Endothelial cell of umbilical vein (primary cell): ENCODE data around the gene FAM168B. TPM values are rescaled to one million over a fixed set of nuclear protein-coding genes. Genes with fewer than 3 reads are reported as not detected.

Source experiments
- BruUV-seq: library from RNA; stranded (reverse); fragments of 400-500 nt; replicated peaks from 2 replicates; lab custom pipeline; 2021; lab: Mats Ljungman, UMichigan
- CTCF ChIA-PET: fragments of 300-600, 350-600 bp; sonication (Branson Sonifier 250); formaldehyde crosslinking; loops from one replicate; lab custom pipeline; 2021; ENCODE audit warnings: antibody characterized with exemption, inconsistent platforms; lab: Charles Lee
- POLR2A ChIA-PET: fragments of 300-600, 350-600 bp; sonication (Branson Sonifier 250); formaldehyde crosslinking; loops from one replicate; lab custom pipeline; 2021; ENCODE audit warnings: antibody characterized with exemption, inconsistent platforms; lab: Charles Lee
- DNase-seq: peaks from one replicate; pipeline ENCODE4 v3.0.0-alpha.2; 2011; ENCODE audit warnings: low read depth, low spot score
- FAIRE-seq: peaks from 2 replicates; lab custom pipeline; 2011; peaks lifted over from hg19 to GRCh38; lab: Jason Lieb, UNC
- H2AFZ ChIP-seq: 2 replicates; pipeline ENCODE4 v1.6.0; 2012; ENCODE audit warnings: low read depth, low read length, control low read depth, inconsistent platforms
- H3K27ac ChIP-seq: 2 replicates; pipeline ENCODE4 v1.5.1; 2011; ENCODE audit warnings: low read depth, mild to moderate bottlenecking, control low read depth, low read length, moderate library complexity; ENCODE audit not compliant: insufficient read depth
- H3K27me3 ChIP-seq, 2 experiments: 2 replicates each; pipeline versions ENCODE4 v1.6.0 to v1.6.1; 2011; ENCODE audit warnings: low read length in 2 of 2, mixed read lengths in 1 of 2; ENCODE audit not compliant: control insufficient read depth in 2 of 2, insufficient read depth in 2 of 2
- H3K36me3 ChIP-seq, 2 experiments: 2 replicates in 1 of 2; 3 replicates in 1 of 2; pipeline ENCODE4 v1.5.1; 2011; ENCODE audit warnings: low read length in 2 of 2, mild to moderate bottlenecking in 1 of 2, moderate library complexity in 1 of 2; ENCODE audit not compliant: control insufficient read depth in 2 of 2, insufficient read depth in 2 of 2; ENCODE audit errors: extremely low read depth in 1 of 2
- H3K4me1 ChIP-seq: 3 replicates; pipeline ENCODE4 v1.5.1; 2011; ENCODE audit warnings: mild to moderate bottlenecking, low read length; ENCODE audit not compliant: control insufficient read depth, insufficient read depth; ENCODE audit errors: extremely low read depth
- H3K4me2 ChIP-seq: 2 replicates; pipeline ENCODE4 v1.6.1; 2011; ENCODE audit warnings: low read length, control low read depth, mixed read lengths; ENCODE audit not compliant: insufficient read depth
- H3K4me3 ChIP-seq, 3 experiments: fragments of 200-600 bp in 1 of 3; sonication (generic), shearing (Covaris generic) in 1 of 3; replicated peaks in 1 of 3; 2 replicates each; pipeline ENCODE4 v1.5.1; 2011 to 2016; ENCODE audit warnings: control low read depth in 3 of 3, low read length in 3 of 3, mild to moderate bottlenecking in 2 of 3, inconsistent platforms in 1 of 3, low read depth in 1 of 3, moderate library complexity in 1 of 3; ENCODE audit not compliant: insufficient read depth in 1 of 3
- H3K79me2 ChIP-seq: 2 replicates; pipeline ENCODE4 v1.6.0; 2012; ENCODE audit warnings: low read length, inconsistent platforms; ENCODE audit not compliant: control insufficient read depth, insufficient read depth
- H3K9ac ChIP-seq: replicated peaks from 2 replicates; pipeline ENCODE3; 2011; ENCODE audit warnings: low read length, control low read depth; ENCODE audit not compliant: insufficient read depth; ENCODE audit errors: extremely low read depth
- H3K9me1 ChIP-seq: replicated peaks from 3 replicates; pipeline ENCODE4 v1.6.0; 2011; ENCODE audit warnings: mild to moderate bottlenecking, low read length; ENCODE audit not compliant: control insufficient read depth, insufficient read depth; ENCODE audit errors: extremely low read depth
- H3K9me3 ChIP-seq: replicated peaks from 2 replicates; pipeline ENCODE4 v1.5.1; 2012; ENCODE audit warnings: low read length, inconsistent platforms; ENCODE audit not compliant: control insufficient read depth, insufficient read depth
- H4K20me1 ChIP-seq: replicated peaks from 2 replicates; pipeline ENCODE3; 2011; ENCODE audit warnings: mild to moderate bottlenecking, low read length; ENCODE audit not compliant: control insufficient read depth, insufficient read depth; ENCODE audit errors: extremely low read depth
- CTCF ChIP-seq, 2 donors: IDR thresholded peaks; 1 replicate in 1 of 2; 2 replicates in 1 of 2; pipeline ENCODE4 v1.5.1; 2011; ENCODE audit warnings: low read length in 2 of 2, mild to moderate bottlenecking in 2 of 2, moderate library complexity in 2 of 2, control low read depth in 1 of 2, inconsistent platforms in 1 of 2, low read depth in 1 of 2; ENCODE audit not compliant: insufficient read depth in 1 of 2; ENCODE audit errors: extremely low read depth in 1 of 2
- EZH2 ChIP-seq: IDR thresholded peaks from 2 replicates; pipeline ENCODE4 v1.6.1; 2012; ENCODE audit warnings: borderline replicate concordance, low read depth, mild to moderate bottlenecking, moderate library complexity, low read length, inconsistent platforms; ENCODE audit not compliant: severe bottlenecking
- FOS ChIP-seq: IDR thresholded peaks from 2 replicates; pipeline ENCODE4 v1.6.1; 2011; ENCODE audit warnings: mild to moderate bottlenecking, low read length, moderate library complexity, borderline replicate concordance; ENCODE audit not compliant: insufficient read depth
- GATA2 ChIP-seq: IDR thresholded peaks from 2 replicates; pipeline ENCODE4 v1.7.0; 2011; ENCODE audit warnings: low read depth, mild to moderate bottlenecking, moderate library complexity, mixed read lengths, low read length; ENCODE audit not compliant: insufficient read length, insufficient read depth
- JUN ChIP-seq: IDR thresholded peaks from 2 replicates; pipeline ENCODE4 v1.6.1; 2011; ENCODE audit warnings: borderline replicate concordance, low read depth; ENCODE audit not compliant: insufficient read length, insufficient read depth
- MYC ChIP-seq: IDR thresholded peaks from one replicate; pipeline ENCODE4 v1.6.1; 2011; ENCODE audit warnings: mild to moderate bottlenecking, low read depth, low read length
- POLR2A ChIP-seq: IDR thresholded peaks from 2 replicates; pipeline ENCODE4 v1.6.1; 2012; ENCODE audit warnings: low read depth, mild to moderate bottlenecking, control low read depth, low read length
- POLR2AphosphoS5 ChIP-seq: IDR thresholded peaks from 2 replicates; pipeline ENCODE4 v1.6.1; 2012; ENCODE audit warnings: low read depth, mild to moderate bottlenecking, control low read depth, low read length, moderate library complexity; ENCODE audit not compliant: insufficient read depth
- dilution Hi-C: fragments of 300-500 bp; cut with MboI; formaldehyde crosslinking; loops from one replicate; pipeline ENCODE4 v1.15.0; 2019; ENCODE audit warnings: low sequenced_read_pairs; ENCODE audit not compliant: extremely low pct_ligation_motif_present
- intact Hi-C: fragments of 100-400 bp; cut with micrococcal nuclease; formaldehyde crosslinking; loops from one replicate; pipeline ENCODE4 v1.10.0; 2022
- polyA plus RNA-seq, 4 experiments: library from polyadenylated mRNA; depleted of rRNA in 3 of 4; stranded (reverse) in 3 of 4; unstranded in 1 of 4; fragments of >200 nt; gene quantifications; 2 replicates each; pipeline versions ENCODE4 v1.2.1 to v1.2.3, GENCODE V29; 2011 to 2012; ENCODE audit warnings: missing spikeins in 1 of 4
- total RNA-seq: library from RNA; stranded (reverse); gene quantifications from 2 replicates; pipeline ENCODE4 v1.2.3, GENCODE V29; 2021
- TF ChIP-seq, protein P1 (sequence below): IDR thresholded peaks from 2 replicates; pipeline ENCODE4 v1.6.1; 2011; ENCODE audit not compliant: insufficient read depth, insufficient read length

FAM168B gene
- total and polyA plus RNA-seq, 2 donors (not counting 3 experiments of a cell fraction or from before 2014, with no cell fraction given), result 109 to 183 TPM

- H3K9me3 ChIP-seq, result no peaks in the 10 kb centered on the region
- H3K27me3 ChIP-seq, result peaks cover 4 to 9% of the 10 kb centered on the region in 2 experiments
- no peak overlapping the region for H3K4me3 ChIP-seq
- FAIRE-seq (no peak), DNase-seq (no peak)
- ChIA-PET POLR2A (no interaction called here), CTCF (no interaction called here)
- intact Hi-C loops, result no loop called here
- dilution Hi-C loops, result no loop called here
- H3K27ac ChIP-seq, result no peak overlapping the region
- H3K9ac ChIP-seq, result no peak overlapping the region
- no peak for TF ChIP-seq FOS
- no peak overlapping the region for H3K4me2 ChIP-seq
- H3K79me2 ChIP-seq, result no peaks in the 10 kb centered on the region
- no peaks in the 10 kb centered on the region for H3K9me1 ChIP-seq
- H3K4me1 ChIP-seq, result no peaks in the 10 kb centered on the region
- H4K20me1 ChIP-seq, result no peaks in the 10 kb centered on the region
- H2AFZ ChIP-seq, result no peak overlapping the region
- H3K36me3 ChIP-seq, result no peaks in the 10 kb centered on the region
- BruUV-seq, result no TSS peak
These were observed 82.7 kb downstream of the FAM168B start for GRCh38 chr2:131010566-131010965.

DNA sequence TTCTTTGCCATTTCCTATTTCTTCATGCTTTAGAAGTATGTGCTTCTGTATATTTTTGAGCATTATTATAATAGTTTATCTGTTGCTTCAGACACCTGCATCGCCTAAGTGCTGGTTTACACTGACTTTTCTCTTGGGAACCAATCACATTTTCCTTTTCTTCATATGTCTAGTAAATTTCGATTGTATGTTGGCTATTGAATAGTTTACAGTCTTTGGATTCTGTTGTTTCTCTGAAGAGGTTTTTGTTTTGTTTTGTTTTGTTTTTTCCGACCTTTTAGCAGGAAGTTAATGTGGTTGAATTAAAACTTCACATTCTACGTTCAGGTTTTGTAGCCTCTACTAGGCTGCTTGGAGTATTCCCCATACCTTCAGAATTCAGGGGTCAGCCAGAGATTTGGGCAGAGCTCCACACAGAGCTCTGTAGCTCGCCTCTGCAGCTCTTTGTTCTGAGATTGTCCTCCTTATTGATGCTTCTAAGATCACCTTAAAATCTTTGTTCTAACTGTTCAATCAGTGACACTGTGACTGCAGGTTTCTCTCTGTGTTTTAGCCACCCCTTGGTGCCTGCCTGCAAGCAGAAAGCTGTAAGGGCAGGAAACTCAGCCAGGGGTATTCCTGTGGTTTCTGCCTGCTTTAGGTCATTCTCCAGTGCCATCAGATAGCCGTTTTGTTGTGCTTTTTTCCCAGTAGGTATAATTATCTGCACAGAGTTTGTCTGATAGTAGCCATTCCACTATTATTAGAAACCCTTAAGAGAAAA lies 83.4 kb downstream of the FAM168B start:
- no peaks in the 10 kb centered on the region for H3K9me3 ChIP-seq
- CTCF ChIA-PET, result no interaction called here
- no peak overlapping the region for H3K4me3 ChIP-seq
- POLR2A ChIA-PET, result no interaction called here
- no peak overlapping the region for H3K9ac ChIP-seq
- no peak overlapping the region for H3K27ac ChIP-seq
- H2AFZ ChIP-seq, result no peak overlapping the region
- FAIRE-seq (no peak), DNase-seq (no peak)
- intact Hi-C loops, result no loop called here
- peaks cover 4 to 9% of the 10 kb centered on the region in 2 experiments for H3K27me3 ChIP-seq
- TF ChIP-seq FOS (no peak), POLR2AphosphoS5 (no peak), POLR2A (no peak), EZH2 (no peak), CTCF (IDR thresholded peaks at IDR 0.05; ENCODE audit: extremely low read depth in 1 of 2, insufficient read depth in 1 of 2, low read depth in 1 of 2, low read length in 2 of 2) (no peak), GATA2 (no peak), MYC (no peak), JUN (no peak)
- TF ChIP-seq, protein P1, sequence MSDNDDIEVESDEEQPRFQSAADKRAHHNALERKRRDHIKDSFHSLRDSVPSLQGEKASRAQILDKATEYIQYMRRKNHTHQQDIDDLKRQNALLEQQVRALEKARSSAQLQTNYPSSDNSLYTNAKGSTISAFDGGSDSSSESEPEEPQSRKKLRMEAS, result no peak
- no peaks in the 10 kb centered on the region for H3K36me3 ChIP-seq
- H3K9me1 ChIP-seq, result no peaks in the 10 kb centered on the region
- BruUV-seq, result no TSS peak
- no peaks in the 10 kb centered on the region for H4K20me1 ChIP-seq
- H3K4me2 ChIP-seq, result no peak overlapping the region
- no peaks in the 10 kb centered on the region for H3K4me1 ChIP-seq
- dilution Hi-C loops, result no loop called here
- no peaks in the 10 kb centered on the region for H3K79me2 ChIP-seq
